GM20000 (cell line): Measurements from ENCODE around the gene CALR3.

Source experiments
- DNase-seq: peaks from one replicate; pipeline ENCODE4 v3.0.0; 2012; ENCODE audit warnings: low spot score
- CTCF ChIP-seq: IDR thresholded peaks from 2 replicates; pipeline ENCODE4 v1.5.1; 2012; ENCODE audit warnings: mild to moderate bottlenecking, control low read depth; ENCODE audit errors: extremely low read depth, missing control alignments

CALR3 gene

GRCh38 chr19:16441661-16442162 is 54.3 kb downstream of the CALR3 start:
- peak; percentile 44 for TF ChIP-seq CTCF

GRCh38 chr19:16436780-16437332 is 59.1 kb downstream of the CALR3 start:
- DNase-seq: no peak
- TF ChIP-seq CTCF: no peak

More at GRCh38 chr19:16441661-16442162, 54.3 kb downstream of the CALR3 start:
- DNase-seq: no peak

- no peak for TF ChIP-seq CTCF
- DNase-seq: no peak
Observed at GRCh38 chr19:16435999-16436650, 59.8 kb downstream of the CALR3 start.

- no peak for TF ChIP-seq CTCF
- no peak for DNase-seq
Observed at GRCh38 chr19:16435238-16435917, 60.6 kb downstream of the CALR3 start.

- no peak for DNase-seq
- TF ChIP-seq CTCF: no peak
Observed at GRCh38 chr19:16433986-16434385, 62.0 kb downstream of the CALR3 start.

- no peak for DNase-seq
- TF ChIP-seq CTCF: no peak
Observed at GRCh38 chr19:16429759-16430091, 66.2 kb downstream of the CALR3 start.

GRCh38 chr19:16429066-16429758 is 66.8 kb downstream of the CALR3 start:
- DNase-seq: no peak
- no peak for TF ChIP-seq CTCF
